RKO (cell line): ENCODE measurements around the gene SLC38A1.

Experiments used
- DNase-seq: peaks from one replicate; pipeline ENCODE4 v3.0.0-alpha.2; 2016; ENCODE audit warnings: low spot score

The SLC38A1 gene

DNA sequence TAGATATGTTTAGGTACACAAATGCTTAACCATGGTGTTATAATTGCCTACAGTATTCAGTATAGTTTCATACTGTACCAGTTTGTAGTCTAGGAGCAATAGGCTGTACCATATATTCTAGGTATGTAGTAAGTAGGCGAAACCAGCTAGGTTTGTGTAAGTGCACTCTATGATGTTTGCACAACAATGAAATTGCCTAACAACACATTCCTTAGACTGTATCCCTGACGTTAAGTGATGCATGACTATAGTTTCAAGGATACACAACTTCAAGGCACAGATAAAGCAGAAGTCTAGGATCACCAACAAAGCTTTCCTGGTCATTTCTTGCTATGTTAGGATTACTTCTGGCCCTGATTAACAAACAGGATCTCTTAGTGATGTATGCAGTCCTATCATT, 135.1 kb downstream of the SLC38A1 start:
- no peak for DNase-seq
